WTC11 (cell line): ENCODE measurements around the gene PFDN5. TPM values are rescaled to one million over a fixed set of nuclear protein-coding genes. Genes with fewer than 3 reads are reported as not detected.

Experiments
- ATAC-seq: fragments of 200-7000 bp; cut with Tn5 transposase; 2 replicates; pipeline ENCODE4 v1.10.0; 2021; ENCODE audit warnings: mild to moderate bottlenecking, moderate library complexity
- CTCF ChIA-PET: fragments of 300-600 bp; sonication (Branson Sonifier 250); formaldehyde crosslinking; loops from one replicate; lab custom pipeline; 2021; ENCODE audit warnings: antibody characterized with exemption; lab: Charles Lee
- POLR2A ChIA-PET: fragments of 350-600 bp; sonication (Branson Sonifier 250); formaldehyde crosslinking; loops from one replicate; lab custom pipeline; 2021; ENCODE audit warnings: antibody characterized with exemption; lab: Charles Lee
- DNase-seq: peaks from one replicate; pipeline ENCODE4 v3.0.0; 2021; ENCODE audit warnings: low spot score
- H3K27ac Mint-ChIP-seq: 2 replicates; pipeline ENCODE4 v1.8.0; 2021; ENCODE audit warnings: mixed read lengths
- H3K27me3 Mint-ChIP-seq: 2 replicates; pipeline ENCODE4 v1.8.0; 2021; ENCODE audit warnings: low read depth, mild to moderate bottlenecking, moderate library complexity, mixed read lengths
- H3K36me3 Mint-ChIP-seq: 2 replicates; pipeline ENCODE4 v1.8.0; 2021; ENCODE audit warnings: mixed read lengths
- H3K4me1 Mint-ChIP-seq: 2 replicates; pipeline ENCODE4 v1.8.0; 2022; ENCODE audit warnings: mixed read lengths
- H3K4me3 Mint-ChIP-seq: 2 replicates; pipeline ENCODE4 v1.8.0; 2021; ENCODE audit warnings: mild to moderate bottlenecking, moderate library complexity, mixed read lengths
- H3K9me3 Mint-ChIP-seq: 2 replicates; pipeline ENCODE4 v1.8.0; 2021; ENCODE audit warnings: mixed read lengths
- AR ChIP-seq: fragments of 250-450 bp; sonication (Bioruptor Pico); IDR thresholded peaks from 2 replicates; pipeline ENCODE4 v1.9.0; 2021; ENCODE audit warnings: mild to moderate bottlenecking
- ELF4 ChIP-seq: sonication (generic); formaldehyde crosslinking; IDR thresholded peaks from 2 replicates; pipeline ENCODE4 v1.8.1; 2022; ENCODE audit warnings: low read depth, mild to moderate bottlenecking, moderate library complexity, missing genetic modification reagents
- ERG ChIP-seq: fragments of 250-450 bp; sonication (Bioruptor Pico); IDR thresholded peaks from 2 replicates; pipeline ENCODE4 v1.8.0; 2021; ENCODE audit warnings: mild to moderate bottlenecking
- FOXK1 ChIP-seq: sonication (generic); formaldehyde crosslinking; IDR thresholded peaks from 2 replicates; pipeline ENCODE4 v1.8.0; 2022; ENCODE audit warnings: mild to moderate bottlenecking, moderate library complexity, missing genetic modification reagents
- FOXP1 ChIP-seq: sonication (generic); formaldehyde crosslinking; IDR thresholded peaks from 2 replicates; pipeline ENCODE4 v1.8.0; 2022; ENCODE audit warnings: missing genetic modification reagents, mild to moderate bottlenecking, moderate library complexity, borderline replicate concordance
- GABPB1 ChIP-seq: sonication (generic); formaldehyde crosslinking; IDR thresholded peaks from 2 replicates; pipeline ENCODE4 v1.8.1; 2023; ENCODE audit warnings: mild to moderate bottlenecking, missing genetic modification reagents
- NFATC4 ChIP-seq: fragments of 250-450 bp; sonication (Bioruptor Pico); IDR thresholded peaks from 2 replicates; pipeline ENCODE4 v1.9.0; 2021; ENCODE audit warnings: mild to moderate bottlenecking
- SOX15 ChIP-seq: fragments of 250-450 bp; sonication (Bioruptor Pico); IDR thresholded peaks from 2 replicates; pipeline ENCODE4 v1.9.0; 2021; ENCODE audit warnings: mild to moderate bottlenecking
- ZNF219 ChIP-seq: sonication (generic); formaldehyde crosslinking; IDR thresholded peaks from 2 replicates; pipeline ENCODE4 v1.8.0; 2023; ENCODE audit warnings: missing genetic modification reagents, mild to moderate bottlenecking, borderline replicate concordance
- ZNF232 ChIP-seq: sonication (generic); formaldehyde crosslinking; IDR thresholded peaks from 2 replicates; pipeline ENCODE4 v1.8.0; 2022; ENCODE audit warnings: mild to moderate bottlenecking, missing genetic modification reagents
- ZNF263 ChIP-seq: sonication (generic); formaldehyde crosslinking; IDR thresholded peaks from 2 replicates; pipeline ENCODE4 v1.8.1; 2022; ENCODE audit warnings: low read depth, mild to moderate bottlenecking, moderate library complexity, missing genetic modification reagents
- ZNF425 ChIP-seq: fragments of 250-450 bp; sonication (Bioruptor Pico); conservative IDR thresholded peaks from 2 replicates; pipeline ENCODE4 v1.9.0; 2021; ENCODE audit warnings: mild to moderate bottlenecking
- total RNA-seq: library from RNA; stranded (reverse); gene quantifications from 3 replicates; pipeline ENCODE4 v1.2.3, GENCODE V29; 2021
- TF ChIP-seq, protein P1 (sequence below): sonication (generic); formaldehyde crosslinking; IDR thresholded peaks from 2 replicates; pipeline ENCODE4 v1.8.0; 2022; ENCODE audit warnings: missing genetic modification reagents
- TF ChIP-seq, protein P2 (sequence below): sonication (generic); formaldehyde crosslinking; IDR thresholded peaks from 2 replicates; pipeline ENCODE4 v1.8.0; 2022; ENCODE audit warnings: mild to moderate bottlenecking, missing genetic modification reagents
- TF ChIP-seq, protein P3 (sequence below): sonication (generic); formaldehyde crosslinking; IDR thresholded peaks from 2 replicates; pipeline ENCODE4 v1.8.1; 2023; ENCODE audit warnings: mild to moderate bottlenecking, moderate library complexity, missing genetic modification reagents

PFDN5 gene
- total RNA-seq, 1 experiment from 2014 or later, result 263 TPM

GRCh38 chr12:53346491-53346890 is 51.1 kb downstream of the PFDN5 start (continued):
- no peak for TF ChIP-seq ZNF425 (CRISPR knock-in tag)

DNA sequence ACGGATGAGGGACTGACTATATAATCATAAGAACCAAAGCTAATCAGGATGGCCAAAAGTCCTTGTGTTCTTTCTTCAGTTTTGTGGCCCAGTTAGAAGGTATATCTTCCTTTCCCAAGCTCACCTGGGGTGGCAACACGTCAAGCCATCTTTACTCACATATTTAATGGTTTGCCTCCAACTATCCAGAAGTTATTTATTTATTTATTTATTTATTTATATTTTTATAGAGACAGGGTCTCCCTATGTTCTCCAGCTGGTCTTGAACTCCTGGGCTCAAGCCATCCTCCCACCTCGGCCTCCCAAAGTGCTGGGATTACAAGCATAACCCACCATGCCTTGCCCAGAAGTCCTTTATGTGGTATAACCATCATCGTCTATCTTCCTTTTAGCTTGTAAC is 52.6 kb downstream of the PFDN5 start:
- H3K4me3 Mint-ChIP-seq, result no peak overlapping the region
- no peaks in the 10 kb centered on the region for H3K9me3 Mint-ChIP-seq
- CTCF ChIA-PET, result interaction anchor here (0.7 to 8.6 kb wide), 4 partner anchors 9 to 1323 kb away, joined by 3 to 148 read pairs (median 3); partner anchors contain the start of gene AAAS
- no peak overlapping the region for H3K27ac Mint-ChIP-seq
- TF ChIP-seq FOXP1 (CRISPR knock-in tag), result no peak
- no peak for TF ChIP-seq ERG
- no peak for TF ChIP-seq ELF4 (CRISPR knock-in tag)
- no peak for TF ChIP-seq NFATC4 (CRISPR knock-in tag)
- TF ChIP-seq ZNF232 (CRISPR knock-in tag), result no peak
- TF ChIP-seq, protein P1, sequence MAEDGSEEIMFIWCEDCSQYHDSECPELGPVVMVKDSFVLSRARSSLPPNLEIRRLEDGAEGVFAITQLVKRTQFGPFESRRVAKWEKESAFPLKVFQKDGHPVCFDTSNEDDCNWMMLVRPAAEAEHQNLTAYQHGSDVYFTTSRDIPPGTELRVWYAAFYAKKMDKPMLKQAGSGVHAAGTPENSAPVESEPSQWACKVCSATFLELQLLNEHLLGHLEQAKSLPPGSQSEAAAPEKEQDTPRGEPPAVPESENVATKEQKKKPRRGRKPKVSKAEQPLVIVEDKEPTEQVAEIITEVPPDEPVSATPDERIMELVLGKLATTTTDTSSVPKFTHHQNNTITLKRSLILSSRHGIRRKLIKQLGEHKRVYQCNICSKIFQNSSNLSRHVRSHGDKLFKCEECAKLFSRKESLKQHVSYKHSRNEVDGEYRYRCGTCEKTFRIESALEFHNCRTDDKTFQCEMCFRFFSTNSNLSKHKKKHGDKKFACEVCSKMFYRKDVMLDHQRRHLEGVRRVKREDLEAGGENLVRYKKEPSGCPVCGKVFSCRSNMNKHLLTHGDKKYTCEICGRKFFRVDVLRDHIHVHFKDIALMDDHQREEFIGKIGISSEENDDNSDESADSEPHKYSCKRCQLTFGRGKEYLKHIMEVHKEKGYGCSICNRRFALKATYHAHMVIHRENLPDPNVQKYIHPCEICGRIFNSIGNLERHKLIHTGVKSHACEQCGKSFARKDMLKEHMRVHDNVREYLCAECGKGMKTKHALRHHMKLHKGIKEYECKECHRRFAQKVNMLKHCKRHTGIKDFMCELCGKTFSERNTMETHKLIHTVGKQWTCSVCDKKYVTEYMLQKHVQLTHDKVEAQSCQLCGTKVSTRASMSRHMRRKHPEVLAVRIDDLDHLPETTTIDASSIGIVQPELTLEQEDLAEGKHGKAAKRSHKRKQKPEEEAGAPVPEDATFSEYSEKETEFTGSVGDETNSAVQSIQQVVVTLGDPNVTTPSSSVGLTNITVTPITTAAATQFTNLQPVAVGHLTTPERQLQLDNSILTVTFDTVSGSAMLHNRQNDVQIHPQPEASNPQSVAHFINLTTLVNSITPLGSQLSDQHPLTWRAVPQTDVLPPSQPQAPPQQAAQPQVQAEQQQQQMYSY (CRISPR knock-in tag), result no peak
- TF ChIP-seq ZNF263, result no peak
- no peak for TF ChIP-seq AR (CRISPR knock-in tag)
- TF ChIP-seq GABPB1 (CRISPR knock-in tag), result no peak
- TF ChIP-seq FOXK1 (CRISPR knock-in tag), result no peak
- TF ChIP-seq, protein P2, sequence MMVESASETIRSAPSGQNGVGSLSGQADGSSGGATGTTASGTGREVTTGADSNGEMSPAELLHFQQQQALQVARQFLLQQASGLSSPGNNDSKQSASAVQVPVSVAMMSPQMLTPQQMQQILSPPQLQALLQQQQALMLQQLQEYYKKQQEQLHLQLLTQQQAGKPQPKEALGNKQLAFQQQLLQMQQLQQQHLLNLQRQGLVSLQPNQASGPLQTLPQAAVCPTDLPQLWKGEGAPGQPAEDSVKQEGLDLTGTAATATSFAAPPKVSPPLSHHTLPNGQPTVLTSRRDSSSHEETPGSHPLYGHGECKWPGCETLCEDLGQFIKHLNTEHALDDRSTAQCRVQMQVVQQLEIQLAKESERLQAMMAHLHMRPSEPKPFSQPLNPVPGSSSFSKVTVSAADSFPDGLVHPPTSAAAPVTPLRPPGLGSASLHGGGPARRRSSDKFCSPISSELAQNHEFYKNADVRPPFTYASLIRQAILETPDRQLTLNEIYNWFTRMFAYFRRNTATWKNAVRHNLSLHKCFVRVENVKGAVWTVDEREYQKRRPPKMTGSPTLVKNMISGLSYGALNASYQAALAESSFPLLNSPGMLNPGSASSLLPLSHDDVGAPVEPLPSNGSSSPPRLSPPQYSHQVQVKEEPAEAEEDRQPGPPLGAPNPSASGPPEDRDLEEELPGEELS (CRISPR knock-in tag), result no peak
- no peak for TF ChIP-seq ZNF219 (CRISPR knock-in tag)
- no peak for TF ChIP-seq SOX15 (CRISPR knock-in tag)
- TF ChIP-seq, protein P3, sequence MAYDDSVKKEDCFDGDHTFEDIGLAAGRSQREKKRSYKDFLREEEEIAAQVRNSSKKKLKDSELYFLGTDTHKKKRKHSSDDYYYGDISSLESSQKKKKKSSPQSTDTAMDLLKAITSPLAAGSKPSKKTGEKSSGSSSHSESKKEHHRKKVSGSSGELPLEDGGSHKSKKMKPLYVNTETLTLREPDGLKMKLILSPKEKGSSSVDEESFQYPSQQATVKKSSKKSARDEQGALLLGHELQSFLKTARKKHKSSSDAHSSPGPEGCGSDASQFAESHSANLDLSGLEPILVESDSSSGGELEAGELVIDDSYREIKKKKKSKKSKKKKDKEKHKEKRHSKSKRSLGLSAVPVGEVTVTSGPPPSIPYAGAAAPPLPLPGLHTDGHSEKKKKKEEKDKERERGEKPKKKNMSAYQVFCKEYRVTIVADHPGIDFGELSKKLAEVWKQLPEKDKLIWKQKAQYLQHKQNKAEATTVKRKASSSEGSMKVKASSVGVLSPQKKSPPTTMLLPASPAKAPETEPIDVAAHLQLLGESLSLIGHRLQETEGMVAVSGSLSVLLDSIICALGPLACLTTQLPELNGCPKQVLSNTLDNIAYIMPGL (CRISPR knock-in tag), result no peak
- no peak for ATAC-seq
- POLR2A ChIA-PET, result interaction anchor here (0.5 kb wide), 1 partner anchor 33 kb away, joined by 8 read pairs; no protein-coding TSS in a partner anchor
- peaks cover 30% of the 10 kb centered on the region for H3K27me3 Mint-ChIP-seq
- H3K4me1 Mint-ChIP-seq, result peaks cover 16% of the 10 kb centered on the region
- no peak for DNase-seq
- H3K36me3 Mint-ChIP-seq, result no peaks in the 10 kb centered on the region
